GM12873 (cell line): ENCODE measurements around the gene CCDC121.

Source experiments
- TF ChIP-seq, protein P1 (sequence below): IDR thresholded peaks from 2 replicates; pipeline ENCODE4 v1.5.1; 2012; ENCODE audit warnings: low read depth, mild to moderate bottlenecking, moderate library complexity, low read length, control low read depth; ENCODE audit not compliant: insufficient read depth; ENCODE audit errors: missing control alignments

Gene CCDC121

DNA sequence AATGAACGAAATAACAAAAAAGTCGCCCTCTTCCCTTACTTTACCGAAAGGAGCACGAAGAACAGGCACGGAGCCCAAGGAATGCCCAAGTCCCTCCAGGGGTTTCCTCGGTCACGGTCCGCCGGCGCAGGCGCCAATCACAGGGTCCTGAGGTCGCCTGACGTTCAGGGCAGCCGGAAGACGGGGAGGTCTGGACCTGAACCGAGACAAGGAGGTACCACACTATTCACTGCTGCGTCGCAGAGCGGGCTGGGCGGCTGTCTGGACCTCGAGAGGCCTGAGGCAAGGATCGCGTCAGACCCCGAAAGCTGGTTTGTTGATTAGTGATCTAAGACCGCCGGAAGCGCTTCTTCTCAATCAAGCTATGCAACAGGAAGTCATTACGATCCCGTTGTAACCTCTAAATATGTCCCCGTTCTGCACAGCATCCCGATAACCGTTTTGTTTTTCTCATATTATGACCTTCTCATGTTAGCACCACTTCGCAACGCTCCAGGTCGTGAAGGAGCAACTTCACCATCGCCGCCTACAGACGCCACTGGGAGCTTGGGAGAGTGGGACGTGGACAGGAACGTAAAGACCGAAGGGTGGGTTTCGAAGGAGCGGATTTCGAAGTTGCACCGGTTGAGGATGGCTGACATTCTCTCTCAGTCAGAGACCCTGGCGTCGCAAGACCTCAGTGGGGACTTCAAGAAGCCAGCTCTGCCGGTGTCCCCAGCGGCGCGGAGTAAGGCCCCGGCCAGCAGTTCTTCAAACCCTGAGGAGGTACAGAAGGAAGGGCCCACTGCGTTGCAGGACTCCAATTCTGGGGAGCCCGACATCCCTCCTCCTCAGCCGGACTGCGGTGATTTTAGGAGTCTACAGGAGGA lies 34.7 kb upstream of the CCDC121 start, which contains the start of the genes SLC4A1AP and SUPT7L:
Gene SLC4A1AP, plus strand, starts transcription at position 605 of the 869 bp plus-strand sequence. Its CDS starts 26 bp downstream, at position 631.
Gene SUPT7L, minus strand, starts transcription at position 330 of the 869 bp plus-strand sequence. CDS start 1,422 bp downstream, outside the sequence.
- TF ChIP-seq, protein P1, sequence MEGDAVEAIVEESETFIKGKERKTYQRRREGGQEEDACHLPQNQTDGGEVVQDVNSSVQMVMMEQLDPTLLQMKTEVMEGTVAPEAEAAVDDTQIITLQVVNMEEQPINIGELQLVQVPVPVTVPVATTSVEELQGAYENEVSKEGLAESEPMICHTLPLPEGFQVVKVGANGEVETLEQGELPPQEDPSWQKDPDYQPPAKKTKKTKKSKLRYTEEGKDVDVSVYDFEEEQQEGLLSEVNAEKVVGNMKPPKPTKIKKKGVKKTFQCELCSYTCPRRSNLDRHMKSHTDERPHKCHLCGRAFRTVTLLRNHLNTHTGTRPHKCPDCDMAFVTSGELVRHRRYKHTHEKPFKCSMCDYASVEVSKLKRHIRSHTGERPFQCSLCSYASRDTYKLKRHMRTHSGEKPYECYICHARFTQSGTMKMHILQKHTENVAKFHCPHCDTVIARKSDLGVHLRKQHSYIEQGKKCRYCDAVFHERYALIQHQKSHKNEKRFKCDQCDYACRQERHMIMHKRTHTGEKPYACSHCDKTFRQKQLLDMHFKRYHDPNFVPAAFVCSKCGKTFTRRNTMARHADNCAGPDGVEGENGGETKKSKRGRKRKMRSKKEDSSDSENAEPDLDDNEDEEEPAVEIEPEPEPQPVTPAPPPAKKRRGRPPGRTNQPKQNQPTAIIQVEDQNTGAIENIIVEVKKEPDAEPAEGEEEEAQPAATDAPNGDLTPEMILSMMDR = no peak

DNA sequence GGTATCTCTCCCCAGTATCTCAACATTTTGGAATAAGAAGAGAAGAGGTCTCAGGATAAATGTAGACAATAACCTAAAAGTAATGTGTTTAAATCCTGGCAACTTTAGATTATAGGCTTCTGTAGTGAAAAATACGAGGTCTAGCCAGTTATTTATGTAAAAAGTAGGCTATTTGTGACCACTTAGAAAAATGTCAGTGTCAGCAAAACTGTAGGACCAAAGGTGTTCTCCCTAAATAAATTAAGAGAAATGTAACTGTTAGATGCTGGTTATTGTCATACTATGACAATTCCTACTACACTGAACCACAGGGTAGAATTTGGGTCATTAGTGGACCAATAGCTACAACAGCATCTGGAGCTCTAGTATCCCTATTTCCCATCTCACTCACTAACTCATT lies 32.6 kb upstream of the CCDC121 start:
- TF ChIP-seq, protein P1 = no peak

DNA sequence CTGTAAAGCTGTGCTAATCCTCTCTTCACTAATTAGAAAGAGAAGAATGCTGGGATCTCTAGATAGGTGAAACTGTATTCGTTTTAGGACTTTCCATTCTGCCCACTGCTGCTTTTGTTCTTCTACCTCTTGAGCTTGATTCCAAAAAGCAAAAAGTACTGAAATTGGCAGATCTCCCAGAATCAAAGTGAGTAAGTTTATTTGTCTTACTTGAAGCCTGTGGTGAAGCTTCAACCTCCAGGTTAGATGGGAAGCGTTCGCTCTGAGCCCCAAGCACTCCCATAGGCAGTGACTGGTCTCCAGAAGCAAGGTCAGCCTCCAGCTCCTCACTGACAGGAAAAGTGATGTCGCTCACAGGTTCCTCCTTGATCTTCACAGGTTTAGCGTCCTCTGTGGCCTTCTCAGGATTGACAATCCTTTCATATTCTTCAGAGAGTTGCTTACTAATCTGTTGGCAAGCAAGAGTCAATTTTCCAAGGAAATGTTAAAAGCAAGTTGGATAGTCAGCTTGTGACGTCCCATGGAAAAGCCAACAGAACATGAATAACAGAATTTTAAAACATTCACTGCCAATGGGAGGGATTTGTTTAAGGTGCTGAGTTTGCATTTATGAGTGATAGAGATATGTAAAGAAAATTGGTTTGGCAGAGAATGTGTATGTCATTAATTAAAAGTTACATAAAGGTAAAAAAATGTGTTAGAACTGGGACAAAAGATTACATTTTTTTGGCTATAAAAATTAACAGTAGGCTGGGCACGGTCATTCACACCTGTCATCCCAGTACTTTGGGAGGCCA lies 26.5 kb upstream of the CCDC121 start:
- TF ChIP-seq, protein P1 = no peak

DNA sequence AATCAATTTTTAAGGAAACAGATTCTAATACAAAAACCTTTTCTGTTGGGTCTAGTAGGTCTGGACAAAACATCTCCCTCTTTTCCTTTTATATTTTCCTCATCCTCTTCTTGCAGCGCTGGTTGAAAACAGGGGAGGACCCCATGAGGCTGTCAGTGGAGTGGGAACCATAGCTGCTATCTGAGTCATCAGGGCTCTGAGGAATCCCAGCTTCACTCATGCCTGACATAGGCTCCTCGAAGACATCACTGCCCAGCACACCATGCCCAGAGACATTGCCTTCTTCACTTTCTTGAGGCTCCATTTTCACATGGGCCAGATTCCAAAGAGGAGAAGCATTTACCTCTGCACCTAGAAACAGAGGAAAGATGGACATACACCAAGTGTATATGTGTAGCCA lies 24.6 kb upstream of the CCDC121 start:
- TF ChIP-seq, protein P1 = no peak

DNA sequence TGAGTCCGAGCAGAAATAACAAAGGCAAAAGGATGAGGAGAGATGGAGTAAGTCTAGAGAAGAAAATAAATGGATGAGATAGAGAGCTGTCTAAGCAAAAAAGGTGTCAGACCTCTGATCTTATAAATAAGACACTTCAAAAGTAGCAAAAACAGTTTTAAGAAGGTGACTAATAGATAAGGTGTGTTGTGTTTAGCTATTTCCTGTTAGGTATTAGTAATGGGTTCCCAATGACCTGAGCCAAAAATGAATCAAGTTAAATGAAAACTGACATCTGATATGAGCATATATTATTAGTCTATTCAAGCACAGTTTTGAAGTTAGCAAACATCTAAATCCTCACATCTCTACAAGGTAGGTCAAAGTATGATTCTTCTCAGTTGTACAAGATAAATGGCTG lies 24.0 kb upstream of the CCDC121 start:
- TF ChIP-seq, protein P1 = no peak

DNA sequence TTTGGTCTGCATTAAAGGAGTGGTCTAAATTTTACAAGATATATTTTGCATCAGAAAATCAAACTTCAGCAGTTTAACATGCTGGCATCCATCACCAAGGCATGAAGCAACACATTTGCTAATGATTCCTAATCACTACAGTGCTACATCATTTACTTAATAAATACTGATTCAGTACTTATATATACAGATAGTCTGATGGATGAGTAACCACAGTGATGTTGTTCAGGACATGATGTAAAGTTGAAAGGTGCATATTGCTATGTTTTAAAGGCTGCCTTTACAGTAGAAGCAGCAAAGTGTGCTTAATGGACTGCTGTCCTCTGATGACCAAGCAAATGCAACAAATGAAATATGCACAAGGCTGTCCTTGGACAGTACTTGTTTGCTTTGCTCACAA lies 23.5 kb upstream of the CCDC121 start:
- TF ChIP-seq, protein P1 = no peak

DNA sequence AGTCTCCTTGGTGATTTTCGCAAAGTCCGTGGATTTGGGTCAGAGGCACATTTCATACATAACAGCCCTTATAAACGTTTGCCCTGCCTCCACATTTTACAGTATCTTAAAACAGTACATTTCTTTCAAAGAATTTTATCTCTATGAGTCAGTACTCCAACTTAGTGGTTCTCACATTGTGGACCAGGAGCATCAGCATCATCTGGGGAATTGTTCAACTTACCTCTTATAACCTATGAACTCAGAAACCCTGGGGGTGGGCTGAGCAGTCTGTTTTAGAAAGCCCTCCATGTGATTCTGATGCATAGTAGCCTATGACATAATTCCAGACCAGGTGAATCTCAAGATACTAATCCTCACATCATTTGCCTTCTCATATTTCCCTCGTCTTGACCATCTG lies 22.2 kb upstream of the CCDC121 start:
- TF ChIP-seq, protein P1 = no peak
